VCaP (cell line): ENCODE data around the gene TAGAP.

Experiments used
- H3K27ac ChIP-seq: fragments of 450-650 bp; 2 replicates; pipeline ENCODE4 v1.5.1; 2017
- CTCF ChIP-seq: fragments of 450-650 bp; conservative IDR thresholded peaks from 2 replicates; pipeline ENCODE4 v1.5.1; 2017; ENCODE audit warnings: mild to moderate bottlenecking, moderate library complexity

Gene TAGAP

DNA sequence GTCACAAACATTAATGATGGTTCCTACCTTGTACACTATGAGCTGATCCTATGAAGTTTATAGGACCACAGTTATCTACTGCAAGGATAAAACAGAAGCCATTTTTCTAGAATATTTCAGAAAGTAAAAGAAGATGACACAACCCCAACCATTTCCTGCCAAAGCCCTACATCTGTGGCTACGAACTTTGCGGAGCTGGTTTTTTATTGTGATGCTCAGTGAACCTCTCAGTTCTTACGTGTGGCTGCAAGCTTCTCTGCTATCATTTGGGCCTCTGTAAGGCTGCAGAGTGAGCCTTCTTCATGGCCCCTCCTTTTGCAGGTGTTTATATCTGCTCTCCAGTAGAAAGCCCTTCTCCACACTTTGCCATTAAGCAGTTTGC lies 17.8 kb upstream of the TAGAP start:
- no peak for TF ChIP-seq CTCF
- H3K27ac ChIP-seq = no peak overlapping the region

GRCh38 chr6:159061805-159062563 lies 17.2 kb upstream of the TAGAP start:
- no peak overlapping the region for H3K27ac ChIP-seq
- no peak for TF ChIP-seq CTCF

DNA sequence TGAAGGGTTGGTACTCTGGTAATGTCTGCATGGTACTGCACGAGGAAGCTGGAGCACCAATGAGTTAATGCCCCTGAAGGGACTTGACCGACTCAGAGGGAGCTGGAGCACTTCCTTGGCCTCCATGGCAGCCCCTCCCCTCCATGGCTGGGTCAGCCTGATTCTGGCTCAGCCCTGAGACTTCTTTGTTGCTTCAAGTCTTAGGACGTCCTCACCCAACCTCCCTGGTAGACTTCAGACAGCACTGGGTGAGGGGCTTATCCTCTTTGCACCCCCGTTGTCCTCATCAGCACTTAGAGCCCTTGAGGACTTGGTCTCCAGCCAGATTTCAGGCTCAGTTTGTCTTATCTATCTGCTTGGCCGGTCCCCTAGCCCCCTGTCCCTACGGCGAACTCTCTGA lies 16.4 kb upstream of the TAGAP start:
- TF ChIP-seq CTCF = no peak
- no peak overlapping the region for H3K27ac ChIP-seq

- TF ChIP-seq CTCF = no peak
- no peak overlapping the region for H3K27ac ChIP-seq
These were observed 15.2 kb upstream of the TAGAP start for GRCh38 chr6:159059885-159060506.

DNA sequence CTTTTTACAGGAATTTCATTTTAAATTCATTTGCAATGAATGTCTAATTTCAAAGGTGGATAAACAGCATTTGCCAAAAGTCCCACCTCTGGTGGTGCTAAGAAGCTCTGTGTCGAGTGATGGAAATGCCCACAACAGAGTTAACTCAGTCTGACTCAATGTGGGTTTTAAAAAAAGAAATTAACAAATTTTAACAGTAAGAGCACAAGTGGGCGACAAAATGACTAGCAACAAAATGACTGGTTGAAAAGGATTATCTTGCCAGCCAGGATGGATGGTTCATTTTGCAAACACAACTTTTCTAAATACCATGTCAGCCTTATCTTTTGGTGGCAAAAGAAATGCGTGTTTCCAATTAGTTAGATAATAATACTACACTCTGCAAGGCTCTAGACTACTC lies 14.3 kb upstream of the TAGAP start:
- no peak overlapping the region for H3K27ac ChIP-seq
- no peak for TF ChIP-seq CTCF

- no peak for TF ChIP-seq CTCF
- H3K27ac ChIP-seq = no peak overlapping the region
These were observed 12.1 kb upstream of the TAGAP start for GRCh38 chr6:159056899-159057298.

- H3K27ac ChIP-seq = no peak overlapping the region
- TF ChIP-seq CTCF = no peak
These were observed 11.6 kb upstream of the TAGAP start for GRCh38 chr6:159056432-159056831.
